GM19463 (cell line): Measurements from ENCODE around the gene SLC2A13.
A peak's percentile ranks its signal among the peaks of the same experiment; 100 is the strongest.
"Not testable (repeated sequence)": the region's sequence is repeated elsewhere in the genome, so short reads cannot be mapped to it uniquely, and the experiment has no call there.

Experiments
- ATAC-seq: cut with Tn5 transposase; IDR thresholded peaks from one replicate; pipeline ENCODE4 v1.9.1; 2021; ENCODE audit warnings: mild to moderate bottlenecking, moderate library complexity; ENCODE audit not compliant: unreplicated experiment

Gene SLC2A13

DNA sequence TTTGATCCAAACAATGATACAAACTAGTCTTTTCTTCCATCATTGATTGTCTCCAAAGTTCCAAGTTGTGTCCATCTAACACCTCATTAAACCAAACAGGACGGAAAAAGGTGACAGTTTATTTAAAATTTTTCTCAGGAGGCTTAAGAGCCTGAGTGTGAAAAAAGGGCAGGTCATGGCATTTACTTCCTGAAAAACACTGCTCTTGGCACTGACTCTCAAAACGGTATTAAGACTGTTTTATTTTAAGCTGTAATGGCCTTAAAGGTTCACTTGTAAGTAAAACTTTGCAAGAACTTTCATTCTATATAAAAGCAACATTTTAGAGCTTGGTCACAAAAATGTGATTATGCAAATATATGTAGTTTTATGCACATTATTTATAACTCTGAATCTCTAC is 222.5 kb downstream of the SLC2A13 start:
- ATAC-seq, result no peak

DNA sequence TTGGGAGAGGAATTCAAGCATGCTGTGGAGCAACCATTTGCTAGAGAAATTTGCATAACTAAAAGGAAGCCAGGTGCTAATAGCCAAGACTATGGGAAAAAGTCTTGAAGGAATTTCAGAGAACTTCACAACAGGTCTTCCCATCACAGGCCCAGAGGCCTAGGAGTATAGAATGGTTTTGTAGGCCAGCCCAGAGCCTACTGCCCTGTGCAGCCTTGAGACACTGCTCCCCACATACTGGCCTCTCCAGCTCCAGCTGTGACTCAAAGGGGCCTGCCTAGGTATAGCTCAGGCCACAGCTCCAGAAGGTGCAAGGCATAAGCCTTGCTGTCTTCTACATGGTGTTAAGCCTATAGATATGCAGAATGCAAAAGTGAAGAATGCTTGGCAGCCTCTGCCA is 227.1 kb downstream of the SLC2A13 start:
- ATAC-seq, result no peak

DNA sequence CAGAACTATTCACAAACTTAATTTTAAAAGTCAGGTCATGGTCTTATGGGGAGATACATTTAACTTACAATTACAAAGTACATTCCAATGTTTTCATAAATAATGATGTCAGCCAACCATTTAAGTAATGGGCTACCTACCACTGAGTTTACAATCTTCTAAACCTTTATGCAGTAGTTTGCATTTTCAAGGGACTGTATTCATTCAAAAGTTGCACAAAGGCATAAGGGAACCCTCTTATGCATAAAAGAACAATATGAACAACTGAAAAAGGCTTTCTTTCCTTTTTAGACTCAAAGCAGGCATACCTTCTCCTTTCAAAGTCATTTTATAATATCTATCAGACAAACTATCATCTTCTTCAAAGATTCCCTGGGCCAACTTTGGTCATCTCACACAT is 230.2 kb downstream of the SLC2A13 start:
- ATAC-seq, result no peak

DNA sequence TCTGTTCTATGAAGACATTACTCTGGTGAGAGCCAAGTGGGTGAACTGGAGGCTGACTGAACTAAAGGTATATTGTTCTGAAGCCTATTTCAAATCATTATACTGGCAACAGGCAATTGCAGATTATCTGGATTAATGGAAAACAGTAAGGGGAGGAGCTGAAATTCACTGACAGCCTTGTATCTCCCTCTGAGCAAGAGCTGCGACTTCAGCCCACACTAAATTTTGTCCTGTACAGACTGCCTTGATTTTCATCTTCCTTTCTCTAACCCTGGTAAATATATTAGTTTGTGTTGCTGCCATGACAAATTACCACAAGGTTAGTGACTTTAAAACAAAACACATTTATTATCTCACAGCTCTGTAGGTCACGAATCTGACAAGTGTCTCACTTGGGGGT is 231.1 kb downstream of the SLC2A13 start:
- no peak for ATAC-seq

DNA sequence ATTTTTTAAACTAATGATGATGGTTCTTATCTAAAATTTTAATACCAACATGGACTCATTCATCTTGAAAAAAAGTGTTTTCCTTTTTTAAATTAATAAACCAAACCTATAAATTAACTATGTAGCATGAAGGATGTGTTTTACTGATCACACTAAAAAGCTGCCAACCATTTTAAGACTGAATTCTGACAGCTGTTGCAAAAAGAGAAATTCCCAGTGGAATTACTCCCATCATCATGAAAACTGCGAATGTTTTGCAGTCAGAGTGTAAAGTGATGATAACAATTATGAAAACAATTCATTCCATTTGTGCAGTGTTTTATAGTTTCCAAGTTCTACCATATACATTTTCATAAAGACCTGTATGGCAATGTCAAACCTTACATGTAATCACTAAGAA is 232.8 kb downstream of the SLC2A13 start:
- ATAC-seq, result no peak

DNA sequence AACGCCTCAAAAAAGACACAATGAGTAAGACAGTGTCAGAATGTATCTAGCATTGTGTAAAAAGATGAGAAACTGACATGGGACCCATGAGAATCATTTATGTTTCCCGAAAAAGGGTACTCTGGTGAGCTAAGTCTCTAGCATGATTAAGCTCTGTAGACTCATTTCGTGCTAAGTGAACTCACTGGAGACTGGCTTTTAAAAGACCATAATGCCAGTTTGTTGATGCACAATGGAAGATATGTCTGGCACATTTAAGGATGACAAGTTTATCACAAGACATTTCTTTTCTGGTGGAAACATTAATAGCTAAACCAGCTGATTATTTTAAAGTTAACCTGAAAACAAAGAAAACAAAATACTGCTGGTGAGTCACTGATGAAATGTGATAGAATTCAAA is 233.5 kb downstream of the SLC2A13 start:
- no peak for ATAC-seq

DNA sequence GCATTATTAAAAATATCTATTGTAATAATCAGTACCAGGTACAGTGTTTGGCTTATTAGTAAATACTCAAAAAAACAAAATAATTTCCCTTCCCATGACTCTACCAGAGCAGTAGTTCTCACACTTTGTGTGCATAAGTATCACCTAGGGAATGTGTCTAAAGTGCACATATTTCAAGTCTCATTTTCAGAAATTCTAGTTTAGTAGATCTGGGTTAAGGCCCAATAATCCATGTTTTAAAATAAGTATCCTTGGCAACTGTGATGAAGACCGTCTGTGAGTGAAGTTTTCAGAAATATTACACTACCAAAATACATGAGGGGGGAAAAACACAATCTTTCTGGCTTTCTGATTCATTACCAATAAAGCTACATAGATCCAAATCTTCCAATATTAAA is 237.6 kb downstream of the SLC2A13 start:
- ATAC-seq, result no peak

DNA sequence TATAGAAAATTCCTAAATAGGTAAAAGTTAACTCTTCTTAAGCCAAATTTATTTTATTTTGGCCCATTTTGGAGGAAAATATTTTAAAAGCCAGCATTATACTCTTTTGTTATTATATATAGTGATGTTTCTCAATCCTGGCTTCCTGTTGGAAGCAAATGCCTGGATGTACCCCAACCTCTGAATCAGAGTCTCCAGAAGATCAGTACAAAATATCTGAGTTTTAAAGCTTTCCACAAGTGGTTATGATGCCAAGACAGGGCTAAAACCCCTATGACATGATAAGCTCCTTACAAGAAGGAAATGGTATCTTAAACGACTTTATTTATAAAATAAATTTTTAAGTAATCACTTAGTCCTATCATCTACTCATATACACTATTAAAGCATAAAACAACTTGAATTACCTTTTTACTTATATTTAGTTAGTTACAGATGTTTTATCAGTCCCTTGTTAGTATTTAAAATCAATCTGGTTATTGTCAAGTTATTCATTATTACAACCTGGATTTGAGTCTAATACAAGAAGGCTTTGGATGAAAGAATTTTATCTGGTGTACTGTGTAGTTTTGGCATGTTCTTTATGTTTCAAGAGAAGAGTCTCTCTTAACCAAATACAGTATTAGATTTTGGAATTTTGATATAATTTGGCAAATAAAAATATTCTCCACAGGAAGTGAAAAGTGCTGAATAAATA is 238.1 kb downstream of the SLC2A13 start:
- no peak for ATAC-seq

DNA sequence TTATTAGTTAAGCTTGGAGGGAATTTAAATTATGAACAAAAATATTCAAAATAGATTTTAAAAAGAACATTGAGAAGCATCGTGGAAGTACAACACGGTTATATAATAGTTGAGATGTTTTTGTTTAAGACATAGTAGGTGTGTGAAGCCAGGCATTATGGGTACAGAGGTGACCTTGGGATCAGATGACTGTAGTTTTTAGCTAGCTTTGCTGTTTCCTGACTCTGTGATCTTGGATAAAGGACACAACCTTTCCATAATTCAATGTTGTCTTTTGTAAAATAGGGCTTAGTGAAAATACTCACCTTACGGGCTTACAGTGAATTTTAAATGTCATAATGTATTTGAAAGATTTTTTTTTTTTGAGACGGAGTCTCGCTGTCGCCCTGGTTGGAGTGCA is 239.7 kb downstream of the SLC2A13 start:
- ATAC-seq, result no peak

DNA sequence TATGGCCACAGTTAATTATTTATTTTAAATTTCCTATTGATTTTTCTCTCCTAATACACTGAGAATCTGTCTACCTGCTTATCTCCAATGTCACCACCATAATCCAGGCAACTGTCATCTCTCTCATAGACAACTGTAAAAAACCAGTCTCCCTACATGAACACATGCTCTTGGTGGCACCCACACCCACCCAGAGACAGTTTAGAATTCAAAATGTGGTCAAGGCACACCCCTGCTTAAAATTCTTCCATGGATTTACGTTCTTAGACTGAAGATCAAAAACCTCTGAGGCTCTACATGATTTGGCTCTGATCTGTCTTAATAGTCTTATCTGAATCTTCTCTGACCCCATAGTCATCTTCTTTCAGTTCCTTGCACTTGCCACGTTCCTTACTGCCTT is 245.2 kb downstream of the SLC2A13 start:
- no peak for ATAC-seq

DNA sequence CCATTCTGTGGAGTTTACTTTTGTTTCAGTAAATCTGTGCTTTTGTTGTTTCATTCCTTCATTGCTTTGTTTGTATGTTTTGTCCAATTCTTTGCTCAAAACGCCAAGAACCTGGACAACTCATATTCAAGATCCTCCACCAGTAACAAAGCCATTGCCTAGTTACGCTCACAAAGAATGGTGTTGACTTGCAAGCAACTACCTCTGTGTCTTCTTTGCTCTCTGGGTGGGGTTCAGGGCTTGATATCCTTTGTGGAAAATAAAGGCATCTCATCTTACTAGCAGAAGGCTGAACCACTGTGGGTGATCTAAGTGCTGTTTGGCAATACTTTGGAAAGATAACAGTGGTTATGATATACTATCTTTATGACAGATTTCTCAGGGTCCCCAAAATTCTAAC is 252.9 kb downstream of the SLC2A13 start:
- ATAC-seq, result no peak

DNA sequence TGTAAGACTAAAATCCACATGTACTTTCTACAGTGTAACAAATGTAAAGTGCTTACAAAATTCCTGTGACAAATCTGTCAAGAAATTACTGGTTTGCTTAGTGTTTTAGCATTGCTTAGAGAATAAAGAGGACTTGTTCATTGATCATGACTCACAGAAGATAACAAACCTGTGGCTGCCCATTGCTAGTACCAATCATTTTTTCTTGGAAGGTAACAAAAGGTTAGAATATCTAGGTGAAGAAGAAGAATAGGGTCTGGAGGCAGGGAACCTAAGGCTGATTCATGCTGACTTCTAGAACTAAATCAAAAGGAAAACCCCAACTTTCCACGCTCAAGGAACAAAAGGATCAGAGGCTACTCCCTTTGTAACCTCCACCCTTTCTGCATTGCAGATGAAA is 253.5 kb downstream of the SLC2A13 start:
- no peak for ATAC-seq

DNA sequence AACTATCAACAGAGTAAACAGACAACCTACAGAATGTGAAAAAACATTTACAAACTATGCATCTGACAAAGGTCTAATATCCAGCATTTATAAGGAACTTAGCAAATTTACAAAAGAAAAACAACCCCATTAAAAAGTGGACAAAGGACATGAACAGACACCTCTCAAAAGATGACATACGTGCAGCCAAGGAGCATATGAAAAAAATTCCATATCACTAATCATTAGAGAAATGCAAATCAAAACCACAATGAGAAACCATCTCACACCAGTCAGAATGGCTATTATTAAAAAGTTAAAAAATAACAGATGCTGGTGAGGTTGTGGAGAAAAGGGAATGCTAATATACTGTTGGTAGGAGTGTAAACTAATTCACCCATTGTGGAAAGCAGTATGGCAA is 257.7 kb downstream of the SLC2A13 start:
- not testable (repeated sequence) for ATAC-seq

DNA sequence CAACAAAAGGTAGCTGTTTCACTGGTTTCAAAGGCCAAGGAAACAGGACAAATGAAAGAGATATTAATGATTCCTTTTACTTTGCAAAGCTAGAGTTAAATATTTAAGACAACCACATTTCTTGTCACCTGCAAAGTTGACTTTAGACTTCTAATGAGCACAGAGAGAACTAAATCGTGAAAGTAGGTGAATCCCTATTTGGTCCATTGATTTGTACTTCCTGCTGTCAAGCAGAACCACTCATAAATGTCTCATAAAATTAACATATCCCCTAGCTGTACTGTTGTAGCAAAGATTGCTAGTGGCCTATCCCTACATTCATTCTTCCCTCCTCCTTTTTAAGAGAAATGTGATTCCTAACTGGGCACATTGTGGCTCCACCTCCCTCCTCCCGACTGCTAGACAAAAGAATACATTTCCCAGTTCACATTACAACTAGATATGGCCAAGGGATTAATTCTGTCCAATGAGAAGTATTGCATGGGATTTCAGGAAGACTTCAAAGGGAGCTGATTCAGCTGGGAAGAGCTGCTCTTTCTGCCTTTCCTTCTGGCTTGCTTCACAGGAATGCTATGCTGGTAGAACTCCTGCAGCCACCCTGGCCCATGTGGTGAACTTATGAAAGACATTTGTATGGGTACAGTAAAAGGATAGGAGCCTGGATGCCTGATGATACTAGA is 258.8 kb downstream of the SLC2A13 start:
- ATAC-seq, result peak; percentile 58

DNA sequence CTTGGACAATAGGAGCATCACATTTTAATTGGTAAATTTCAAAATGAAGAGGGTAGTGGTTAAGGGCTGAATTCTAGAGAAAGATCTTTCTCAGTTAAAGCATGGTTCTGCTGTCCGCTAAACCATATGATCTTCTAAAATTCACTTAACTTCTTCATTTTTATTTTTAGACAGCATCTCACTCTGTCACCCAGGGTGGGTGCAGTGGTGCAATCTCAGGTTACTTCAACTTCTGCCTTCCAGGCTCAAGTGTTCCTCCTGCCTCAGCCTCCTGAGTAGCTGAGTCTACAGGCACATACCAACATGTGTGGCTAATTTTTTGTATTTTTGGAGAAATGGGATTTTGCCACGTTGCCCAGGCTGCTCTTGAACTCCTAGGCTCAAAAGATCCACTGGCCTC is 259.6 kb downstream of the SLC2A13 start:
- no peak for ATAC-seq

DNA sequence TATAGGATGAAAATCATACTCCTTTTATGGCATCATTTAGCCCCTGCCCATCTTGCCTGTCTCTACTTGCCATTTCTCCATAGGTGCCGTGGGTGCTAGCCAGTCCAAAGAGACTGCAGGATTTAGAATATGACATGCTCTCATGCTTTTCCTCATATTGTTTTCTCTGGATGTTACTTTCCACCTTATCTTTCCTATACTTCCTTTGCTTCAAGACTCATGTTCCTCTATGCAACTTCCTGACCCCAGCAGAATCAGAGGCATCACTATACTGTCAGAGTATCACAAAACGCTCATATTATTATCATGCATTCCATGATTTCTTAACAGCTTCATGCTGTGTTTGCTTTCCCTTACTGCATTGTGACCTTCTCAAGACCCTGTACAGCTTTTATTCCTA is 265.5 kb downstream of the SLC2A13 start:
- no peak for ATAC-seq

DNA sequence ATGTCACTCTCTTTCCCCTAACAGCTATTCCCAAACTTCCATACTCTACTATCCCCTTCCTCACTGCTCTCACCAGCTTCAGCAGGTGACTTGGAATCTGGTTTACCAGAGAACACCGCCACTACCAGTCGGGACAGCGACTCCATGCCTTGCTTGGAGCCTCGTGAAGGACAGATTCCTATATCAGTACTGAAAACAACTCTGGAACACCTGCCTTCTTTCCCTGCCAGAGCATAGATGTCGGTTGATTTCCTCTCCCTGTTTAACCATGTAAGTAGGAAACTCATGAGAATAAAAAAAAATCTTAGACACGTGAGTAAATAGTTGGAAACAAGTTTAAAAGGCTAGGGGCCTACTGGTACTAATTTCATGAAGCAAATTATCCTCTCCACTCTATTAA is 266.8 kb downstream of the SLC2A13 start:
- no peak for ATAC-seq

DNA sequence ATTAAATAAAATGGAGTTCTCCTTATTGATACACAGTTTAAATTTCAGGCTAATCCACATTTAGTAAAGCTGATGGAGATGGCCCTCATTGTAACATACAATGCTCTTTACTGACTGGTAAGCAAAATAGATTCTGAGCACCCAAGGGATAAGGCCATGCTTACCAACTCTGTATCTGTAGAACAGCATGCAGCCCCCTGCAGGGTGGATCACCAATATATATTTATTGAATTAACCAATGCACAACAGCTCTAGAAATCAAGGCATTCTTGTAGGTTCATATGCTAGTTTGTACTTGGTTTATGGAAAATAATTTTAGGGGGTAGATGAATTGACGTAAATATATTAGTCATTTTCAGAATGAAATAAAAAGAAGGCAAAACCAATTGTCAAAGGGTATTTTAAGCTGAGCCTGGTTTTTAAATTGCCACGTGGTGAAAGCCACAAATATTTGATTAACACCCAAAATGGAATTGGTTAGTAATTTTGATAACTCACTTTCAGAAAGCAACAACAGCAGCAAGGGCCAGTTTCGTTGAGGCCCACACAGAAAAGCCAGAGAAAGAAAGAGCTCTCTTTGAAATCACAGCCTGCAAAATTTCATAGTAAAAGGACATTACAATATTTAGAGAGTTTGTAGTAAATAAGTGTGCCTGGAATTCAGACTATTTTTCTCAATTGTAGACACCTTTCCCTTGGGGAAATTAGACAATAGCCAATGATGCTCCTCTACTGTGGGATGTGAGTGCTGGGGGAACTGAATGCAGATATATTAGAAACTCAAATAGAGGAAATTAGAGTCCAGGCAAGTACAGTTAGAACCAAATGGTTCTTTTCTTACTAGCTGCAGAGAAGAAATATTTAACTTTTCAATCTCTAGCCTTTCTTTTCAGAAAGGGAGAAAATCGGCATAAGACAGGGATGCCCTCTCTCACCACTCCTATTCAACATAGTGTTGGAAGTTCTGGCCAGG is 270.1 kb downstream of the SLC2A13 start:
- peak; percentile 66 for ATAC-seq

DNA sequence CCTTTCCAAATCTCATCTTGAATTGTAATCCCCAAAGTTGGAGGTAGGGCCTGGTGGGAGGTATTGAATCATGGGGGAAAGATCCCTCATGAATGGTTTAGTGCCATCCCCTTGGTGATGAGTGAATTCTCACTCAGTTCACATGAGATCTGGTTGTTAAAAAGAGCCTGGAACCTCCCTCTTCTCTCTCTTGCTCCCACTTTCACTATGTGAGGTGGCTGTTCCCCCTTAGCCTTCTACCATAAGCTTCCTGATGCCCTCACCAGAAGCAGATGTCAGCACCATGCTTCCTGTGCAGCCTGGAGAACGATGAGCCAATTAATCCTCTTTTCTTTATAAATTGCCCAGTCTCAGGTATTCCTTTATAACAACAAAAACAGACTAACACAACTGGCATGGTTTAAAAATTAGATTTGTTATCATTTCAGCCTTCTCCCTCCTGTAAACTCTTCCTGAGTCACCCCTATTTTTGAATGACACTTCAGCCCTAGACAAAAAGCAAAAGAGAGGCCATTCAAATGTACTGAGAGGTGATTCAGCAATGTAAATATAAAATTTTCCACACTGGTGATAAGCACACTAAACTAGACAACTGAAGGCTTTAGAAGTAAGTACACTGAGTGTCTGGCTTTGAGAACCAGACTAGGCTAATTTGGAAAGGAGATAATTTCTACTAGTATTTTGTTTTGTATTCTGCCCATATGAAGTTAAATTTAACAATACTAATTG is 274.1 kb downstream of the SLC2A13 start:
- ATAC-seq, result peak; percentile 50

DNA sequence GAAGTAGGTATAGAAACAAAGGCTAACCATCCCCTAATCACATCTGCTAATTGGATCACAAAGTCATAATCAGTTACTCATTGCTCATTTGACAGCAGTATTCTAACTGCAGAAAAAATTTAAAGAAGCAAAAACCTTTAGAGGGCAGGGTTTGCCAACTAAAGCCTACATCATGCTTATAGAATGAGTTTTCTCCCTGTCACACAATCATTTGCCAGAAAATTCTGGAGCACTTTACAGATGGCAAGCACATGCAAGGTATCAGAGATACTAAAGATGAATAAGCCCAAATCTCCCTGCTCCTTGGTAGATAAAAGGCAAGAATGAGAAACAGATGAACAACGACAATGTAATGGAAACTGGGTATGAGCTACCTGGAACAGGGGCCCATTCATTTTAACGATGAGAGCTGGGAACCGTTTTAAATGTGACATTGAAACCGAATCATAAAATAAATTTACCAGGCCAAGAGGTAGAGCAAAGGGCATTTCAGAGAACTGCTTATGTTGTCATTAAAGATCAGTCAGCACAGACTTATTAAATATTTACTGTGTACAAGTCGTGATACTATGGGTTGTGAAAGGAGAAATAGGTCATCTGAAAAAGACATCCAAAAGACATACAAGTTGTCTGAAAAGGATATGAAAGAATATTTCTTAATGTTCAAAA is 274.9 kb downstream of the SLC2A13 start:
- ATAC-seq, result no peak
